ENCODE measurements around the gene ZFAND2A. TPM values are rescaled to one million over a fixed set of nuclear protein-coding genes. Genes with fewer than 3 reads are reported as not detected.
"Not testable (repeated sequence)": the region's sequence is repeated elsewhere in the genome, so short reads cannot be mapped to it uniquely, and the experiment has no call there.

The ZFAND2A gene
- total RNA-seq, 1 experiment from 2014 or later, result 40.7 TPM

DNA sequence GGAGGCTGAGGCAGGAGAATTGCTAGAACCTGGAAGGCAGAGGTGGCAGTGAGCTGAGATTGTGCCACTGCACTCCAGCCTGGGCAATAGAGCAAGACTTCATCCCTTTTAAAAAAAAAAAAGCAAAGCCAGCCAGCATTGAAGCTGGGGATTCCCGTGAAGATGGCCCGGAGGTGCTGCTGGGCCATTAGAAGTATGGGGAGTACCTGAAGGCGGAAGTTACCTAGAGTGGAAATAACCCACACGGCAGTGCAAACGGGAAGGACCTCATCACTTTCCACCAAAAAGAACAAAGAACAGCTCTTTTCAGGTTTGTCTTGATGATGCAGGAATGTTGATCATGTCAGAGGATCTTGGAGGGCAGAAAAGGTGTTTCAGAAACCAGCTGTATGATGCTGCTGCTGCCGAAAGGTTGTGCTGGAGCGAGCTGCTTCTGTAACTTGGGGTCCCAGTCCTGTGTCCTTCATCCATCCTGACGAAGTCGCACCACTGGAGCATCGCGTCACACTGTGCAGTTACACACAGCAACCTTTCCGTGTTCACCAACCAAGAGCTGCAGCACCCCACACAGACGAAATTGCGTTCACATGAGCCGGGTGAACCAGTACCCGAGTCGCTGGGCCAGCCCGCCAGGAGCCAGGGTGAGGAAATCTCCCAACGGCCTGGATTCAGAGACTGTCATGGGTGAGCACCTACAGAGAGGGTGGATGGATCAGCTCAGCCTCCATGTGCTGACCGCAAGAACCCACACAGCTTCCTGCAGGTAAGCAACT is 8.2 kb downstream of the ZFAND2A start:
- no peak for DNase-seq (ENCODE audit: unreplicated experiment)
- POLR2A ChIA-PET, result interaction anchor here (0.6 to 1.1 kb wide), 3 partner anchors 8 to 1879 kb away, joined by 3 to 6 read pairs (median 3); partner anchors contain the start of gene ZFAND2A
- CTCF ChIA-PET, result interaction anchor here (0.6 to 1.0 kb wide), 3 partner anchors 12 to 247 kb away, joined by 4 read pairs; no protein-coding TSS in a partner anchor
- no peak overlapping the region for H3K4me3 Mint-ChIP-seq (ENCODE audit: unreplicated experiment)
- BruUV-seq (replicated peaks), result no TSS peak
- intact Hi-C loops (cut with micrococcal nuclease), result no loop called here
- no peaks in the 10 kb centered on the region for H3K4me1 Mint-ChIP-seq (ENCODE audit: insufficient read depth, unreplicated experiment)
- TF ChIP-seq CTCF (IDR thresholded peaks at IDR 0.05; ENCODE audit: unreplicated experiment), result no peak
- H3K27me3 Mint-ChIP-seq (ENCODE audit: insufficient read depth, unreplicated experiment), result no peaks in the 10 kb centered on the region
- no peak overlapping the region for H3K27ac Mint-ChIP-seq (ENCODE audit: low read depth, unreplicated experiment)
- H3K36me3 Mint-ChIP-seq (ENCODE audit: insufficient read depth, unreplicated experiment), result peaks cover 61% of the 10 kb centered on the region
- no peaks in the 10 kb centered on the region for H3K9me3 Mint-ChIP-seq (ENCODE audit: unreplicated experiment)

- intact Hi-C loops (cut with micrococcal nuclease), result no loop called here
- no peak overlapping the region for H3K4me3 Mint-ChIP-seq (ENCODE audit: unreplicated experiment)
- no peak overlapping the region for H3K27ac Mint-ChIP-seq (ENCODE audit: low read depth, unreplicated experiment)
- DNase-seq (ENCODE audit: unreplicated experiment), result no peak
- H3K9me3 Mint-ChIP-seq (ENCODE audit: unreplicated experiment), result no peaks in the 10 kb centered on the region
- TF ChIP-seq CTCF (IDR thresholded peaks at IDR 0.05; ENCODE audit: unreplicated experiment), result no peak
- no peaks in the 10 kb centered on the region for H3K27me3 Mint-ChIP-seq (ENCODE audit: insufficient read depth, unreplicated experiment)
- H3K36me3 Mint-ChIP-seq (ENCODE audit: insufficient read depth, unreplicated experiment), result peaks cover 58% of the 10 kb centered on the region
- H3K4me1 Mint-ChIP-seq (ENCODE audit: insufficient read depth, unreplicated experiment), result no peaks in the 10 kb centered on the region
- ChIA-PET CTCF (interaction anchor here (0.6 kb wide), 1 partner anchor 248 kb away, joined by 4 read pairs; no protein-coding TSS in a partner anchor), POLR2A (interaction anchor here (0.6 to 1.1 kb wide), 2 partner anchors 9 to 1879 kb away, joined by 3 to 6 read pairs; partner anchors contain the start of gene ZFAND2A)
- no TSS peak for BruUV-seq (replicated peaks)
Measured at GRCh38 chr7:1151156-1151555, 8.8 kb downstream of the ZFAND2A start.

- TF ChIP-seq CTCF (IDR thresholded peaks at IDR 0.05; ENCODE audit: unreplicated experiment), result no peak
- intact Hi-C loops (cut with micrococcal nuclease), result no loop called here
- no peaks in the 10 kb centered on the region for H3K9me3 Mint-ChIP-seq (ENCODE audit: unreplicated experiment)
- CTCF ChIA-PET, result no interaction called here
- no peak for DNase-seq (ENCODE audit: unreplicated experiment)
- POLR2A ChIA-PET, result no interaction called here
- H3K4me3 Mint-ChIP-seq (ENCODE audit: unreplicated experiment), result no peak overlapping the region
- H3K27me3 Mint-ChIP-seq (ENCODE audit: insufficient read depth, unreplicated experiment), result no peaks in the 10 kb centered on the region
- peaks cover 55% of the 10 kb centered on the region for H3K36me3 Mint-ChIP-seq (ENCODE audit: insufficient read depth, unreplicated experiment)
- H3K27ac Mint-ChIP-seq (ENCODE audit: low read depth, unreplicated experiment), result no peak overlapping the region
- no peaks in the 10 kb centered on the region for H3K4me1 Mint-ChIP-seq (ENCODE audit: insufficient read depth, unreplicated experiment)
- no TSS peak for BruUV-seq (replicated peaks)
Measured at GRCh38 chr7:1150400-1151002, 9.5 kb downstream of the ZFAND2A start.

GRCh38 chr7:1149351-1149794 is 10.6 kb downstream of the ZFAND2A start:
- BruUV-seq (replicated peaks), result no TSS peak
- H3K4me3 Mint-ChIP-seq (ENCODE audit: unreplicated experiment), result no peak overlapping the region
- no peak overlapping the region for H3K27ac Mint-ChIP-seq (ENCODE audit: low read depth, unreplicated experiment)

GRCh38 chr7:1147873-1148272 is 12.1 kb downstream of the ZFAND2A start:
- H3K4me1 Mint-ChIP-seq (ENCODE audit: insufficient read depth, unreplicated experiment); BruUV-seq (replicated peaks); H3K27ac Mint-ChIP-seq (ENCODE audit: low read depth, unreplicated experiment); H3K27me3 Mint-ChIP-seq (ENCODE audit: insufficient read depth, unreplicated experiment); CTCF ChIA-PET; DNase-seq (ENCODE audit: unreplicated experiment); intact Hi-C loops (cut with micrococcal nuclease); H3K4me3 Mint-ChIP-seq (ENCODE audit: unreplicated experiment); H3K9me3 Mint-ChIP-seq (ENCODE audit: unreplicated experiment): not testable (repeated sequence)
- POLR2A ChIA-PET, result interaction anchor here (1.4 kb wide), 1 partner anchor 11 kb away, joined by 3 read pairs; no protein-coding TSS in a partner anchor
- peaks cover 28% of the 10 kb centered on the region for H3K36me3 Mint-ChIP-seq (ENCODE audit: insufficient read depth, unreplicated experiment)

More at GRCh38 chr7:1149351-1149794, 10.6 kb downstream of the ZFAND2A start:
- Mint-ChIP-seq H3K9me3 (ENCODE audit: unreplicated experiment) (no peaks in the 10 kb centered on the region), H3K36me3 (ENCODE audit: insufficient read depth, unreplicated experiment) (peaks cover 43% of the 10 kb centered on the region), H3K27me3 (ENCODE audit: insufficient read depth, unreplicated experiment) (no peaks in the 10 kb centered on the region), H3K4me1 (ENCODE audit: insufficient read depth, unreplicated experiment) (no peaks in the 10 kb centered on the region)
- ChIA-PET CTCF (no interaction called here), POLR2A (interaction anchor here (1.4 kb wide), 1 partner anchor 10 kb away, joined by 3 read pairs; no protein-coding TSS in a partner anchor)
- TF ChIP-seq CTCF (IDR thresholded peaks at IDR 0.05; ENCODE audit: unreplicated experiment), result no peak
- intact Hi-C loops (cut with micrococcal nuclease), result no loop called here
- no peak for DNase-seq (ENCODE audit: unreplicated experiment)
